Non-pigmented ciliary epithelial cell (primary cell): ENCODE measurements around the gene KIAA0408.
"Not testable (repeated sequence)": the region's sequence is repeated elsewhere in the genome, so short reads cannot be mapped to it uniquely, and the experiment has no call there.

ENCODE experiments used
- DNase-seq: peaks from one replicate; pipeline ENCODE4 v3.0.0-alpha.2; 2010; ENCODE audit warnings: low read depth

The KIAA0408 gene

GRCh38 chr6:127463056-127463455, 3.9 kb upstream of the KIAA0408 start:
- no peak for DNase-seq

- DNase-seq: no peak
Measured at GRCh38 chr6:127462376-127462775, 3.2 kb upstream of the KIAA0408 start.

- DNase-seq: no peak
Measured at GRCh38 chr6:127460465-127460864, 1.3 kb upstream of the KIAA0408 start.

GRCh38 chr6:127458817-127459216, 372 bp downstream of the KIAA0408 start:
- DNase-seq: no peak

GRCh38 chr6:127458222-127458621, 967 bp downstream of the KIAA0408 start:
- DNase-seq: no peak

- no peak for DNase-seq
Measured at GRCh38 chr6:127457456-127458064, 1.6 kb downstream of the KIAA0408 start.

GRCh38 chr6:127456465-127456864, 2.7 kb downstream of the KIAA0408 start:
- no peak for DNase-seq

GRCh38 chr6:127453845-127454619, 5.2 kb downstream of the KIAA0408 start:
- DNase-seq: no peak

GRCh38 chr6:127452803-127453202, 6.4 kb downstream of the KIAA0408 start:
- no peak for DNase-seq

GRCh38 chr6:127451388-127451787, 7.8 kb downstream of the KIAA0408 start:
- DNase-seq: no peak

- DNase-seq: no peak
Measured at GRCh38 chr6:127447780-127448179, 11.4 kb downstream of the KIAA0408 start.

- DNase-seq: no peak
Measured at GRCh38 chr6:127446356-127446755, 12.8 kb downstream of the KIAA0408 start.

- DNase-seq: no peak
Measured at GRCh38 chr6:127441881-127442280, 17.3 kb downstream of the KIAA0408 start.

GRCh38 chr6:127439718-127440117, 19.5 kb downstream of the KIAA0408 start:
- DNase-seq: no peak

- DNase-seq: no peak
Measured at GRCh38 chr6:127436578-127437110, 22.5 kb downstream of the KIAA0408 start.

- no peak for DNase-seq
Measured at GRCh38 chr6:127435626-127436220, 23.5 kb downstream of the KIAA0408 start.

GRCh38 chr6:127434651-127435050, 24.5 kb downstream of the KIAA0408 start:
- DNase-seq: no peak

GRCh38 chr6:127428562-127428961, 30.6 kb downstream of the KIAA0408 start:
- DNase-seq: not testable (repeated sequence)

- no peak for DNase-seq
Measured at GRCh38 chr6:127423921-127424320, 35.3 kb downstream of the KIAA0408 start.

GRCh38 chr6:127421164-127421563, 38.0 kb downstream of the KIAA0408 start:
- DNase-seq: not testable (repeated sequence)

- DNase-seq: peak; percentile 96
Measured at GRCh38 chr6:127420556-127420955, 38.6 kb downstream of the KIAA0408 start.

- no peak for DNase-seq
Measured at GRCh38 chr6:127415096-127415495, 44.1 kb downstream of the KIAA0408 start.

- not testable (repeated sequence) for DNase-seq
Measured at GRCh38 chr6:127413123-127413522, 46.1 kb downstream of the KIAA0408 start.
